HL-60 (cell line): ENCODE results near the gene CFL1.
A peak's percentile ranks its signal among the peaks of the same experiment; 100 is the strongest.

Source experiments
- CTCF ChIP-seq: IDR thresholded peaks from one replicate; pipeline ENCODE4 v1.5.1; 2011; ENCODE audit warnings: low read length, control low read depth, inconsistent platforms; ENCODE audit not compliant: insufficient read depth
- GABPA ChIP-seq: IDR thresholded peaks from 2 replicates; pipeline ENCODE4 v1.6.1; 2012; ENCODE audit warnings: low read depth
- POLR2AphosphoS5 ChIP-seq: IDR thresholded peaks from 2 replicates; pipeline ENCODE4 v1.6.1; 2012; ENCODE audit warnings: low read depth
- SPI1 ChIP-seq: IDR thresholded peaks from 2 replicates; pipeline ENCODE4 v1.6.1; 2012; ENCODE audit warnings: low read depth, mild to moderate bottlenecking, borderline replicate concordance

- TF ChIP-seq CTCF (no peak), GABPA (no peak), POLR2AphosphoS5 (peak; percentile 57; the same call in 1 of the 2 replicates), SPI1 (no peak)
Observed at GRCh38 chr11:65892661-65893317, 34.8 kb upstream of the CFL1 start.
